NT2/D1 (cell line): ENCODE results near the gene CITED4.
A peak's percentile ranks its signal among the peaks of the same experiment; 100 is the strongest.

Source experiments
- DNase-seq: peaks from one replicate; pipeline ENCODE4 v3.0.0-alpha.2; 2011; ENCODE audit warnings: low read depth, low spot score
- H3K27me3 ChIP-seq: 2 replicates; pipeline ENCODE4 v1.6.0; 2011; ENCODE audit warnings: mild to moderate bottlenecking; ENCODE audit not compliant: insufficient read length, insufficient read depth
- H3K36me3 ChIP-seq: 2 replicates; pipeline ENCODE4 v1.6.1; 2011; ENCODE audit warnings: mild to moderate bottlenecking, low read length, mixed read lengths; ENCODE audit not compliant: insufficient read depth, insufficient read length
- H3K4me1 ChIP-seq: 2 replicates; pipeline ENCODE4 v1.5.1; 2011; ENCODE audit not compliant: insufficient read depth, insufficient read length
- H3K4me3 ChIP-seq: 2 replicates; pipeline ENCODE4 v1.5.1; 2011; ENCODE audit warnings: low read depth; ENCODE audit not compliant: insufficient read length
- H3K9ac ChIP-seq: 2 replicates; pipeline ENCODE4 v1.6.0; 2011; ENCODE audit warnings: low read depth; ENCODE audit not compliant: insufficient read length
- H3K9me3 ChIP-seq: 2 replicates; pipeline ENCODE4 v1.5.1; 2011; ENCODE audit warnings: mild to moderate bottlenecking, low read length; ENCODE audit not compliant: insufficient read depth
- SUZ12 ChIP-seq: IDR thresholded peaks from 2 replicates; pipeline ENCODE4 v1.6.1; 2011; ENCODE audit not compliant: insufficient read length, insufficient read depth; ENCODE audit errors: extremely low read depth
- YY1 ChIP-seq: IDR thresholded peaks from 2 replicates; pipeline ENCODE4 v1.6.1; 2011; ENCODE audit not compliant: insufficient read length, insufficient read depth
- ZNF274 ChIP-seq: IDR thresholded peaks from 2 replicates; pipeline ENCODE4 v1.6.1; 2011; ENCODE audit warnings: mild to moderate bottlenecking, low read depth, low read length

The CITED4 gene

GRCh38 chr1:40884055-40884795 lies 22.1 kb upstream of the CITED4 start:
- peaks cover 28% of the 10 kb centered on the region for H3K27me3 ChIP-seq
- H3K4me1 ChIP-seq = peaks cover 19% of the 10 kb centered on the region
- no peaks in the 10 kb centered on the region for H3K36me3 ChIP-seq
- no peak for DNase-seq
- peak overlapping the region; percentile 22 for H3K4me3 ChIP-seq
- no peak for TF ChIP-seq ZNF274
- TF ChIP-seq YY1 = no peak
- TF ChIP-seq SUZ12 = no peak
- H3K9ac ChIP-seq = no peak overlapping the region
- no peaks in the 10 kb centered on the region for H3K9me3 ChIP-seq

- TF ChIP-seq YY1 (no peak), ZNF274 (no peak), SUZ12 (no peak)
Observed at GRCh38 chr1:40880813-40881549, 18.8 kb upstream of the CITED4 start.

DNA sequence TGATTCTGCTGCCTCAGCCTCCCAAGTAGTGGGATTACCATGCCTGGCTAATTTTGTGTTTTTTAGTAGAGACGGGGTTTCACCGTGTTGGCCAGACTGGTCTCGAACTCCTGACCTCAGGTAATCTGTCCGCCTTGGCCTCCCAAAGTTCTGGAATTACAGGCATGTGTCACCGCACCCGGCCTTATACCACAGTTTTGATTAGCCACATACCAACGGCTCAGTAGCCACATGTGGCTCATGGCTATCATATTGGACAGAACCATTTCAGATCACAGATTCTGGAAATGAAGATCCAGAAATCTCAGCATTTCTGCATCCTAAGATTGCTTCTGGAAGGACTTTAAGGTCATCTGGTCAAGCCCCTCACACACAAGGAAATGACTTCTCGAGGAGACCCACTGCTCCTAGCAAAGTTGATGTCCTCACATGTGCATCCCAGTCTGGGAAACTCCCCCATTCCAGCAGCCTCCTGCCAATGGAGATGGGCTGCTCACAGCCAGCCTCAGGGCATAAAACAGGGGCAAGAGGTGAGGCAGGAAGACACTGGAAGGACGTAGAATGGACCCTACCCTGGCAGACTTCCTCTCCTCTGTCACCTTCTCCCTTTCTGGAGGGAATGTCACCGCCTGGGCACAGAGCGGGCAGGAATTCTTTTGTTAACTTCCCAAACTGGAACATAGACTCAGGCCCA lies 17.5 kb upstream of the CITED4 start:
- Histone ChIP-seq H3K9ac (no peak overlapping the region), H3K9me3 (peaks cover 14% of the 10 kb centered on the region), H3K36me3 (no peaks in the 10 kb centered on the region), H3K4me1 (peaks cover 21% of the 10 kb centered on the region), H3K27me3 (peaks cover 19% of the 10 kb centered on the region), H3K4me3 (no peak overlapping the region)
- DNase-seq = no peak
- TF ChIP-seq YY1 (no peak), SUZ12 (no peak), ZNF274 (no peak)

More at GRCh38 chr1:40880813-40881549, 18.8 kb upstream of the CITED4 start:
- Histone ChIP-seq H3K9me3 (peaks cover 11% of the 10 kb centered on the region), H3K9ac (peak overlapping the region; percentile 21), H3K36me3 (no peaks in the 10 kb centered on the region), H3K4me3 (no peak overlapping the region), H3K4me1 (peaks cover 24% of the 10 kb centered on the region), H3K27me3 (peaks cover 24% of the 10 kb centered on the region)
- DNase-seq = no peak

DNA sequence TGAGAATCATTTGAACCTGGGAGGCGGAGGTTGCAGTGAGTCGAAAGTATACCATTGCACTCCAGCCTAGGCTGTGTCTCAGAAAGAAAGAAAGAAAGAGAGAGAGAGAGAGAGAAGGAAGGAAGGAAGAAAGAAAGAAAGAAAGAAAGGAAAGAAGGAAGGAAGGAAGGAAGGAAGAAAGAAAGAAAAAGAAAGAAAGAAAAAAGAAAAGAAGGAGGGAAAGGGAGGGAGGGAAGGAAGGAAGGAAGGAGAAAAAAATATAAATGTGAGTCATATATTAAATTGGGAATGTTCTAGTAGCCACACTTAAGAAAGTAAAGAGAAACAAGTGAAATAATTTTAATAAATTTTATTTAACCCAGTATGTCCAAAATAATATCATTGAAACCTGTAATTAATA lies 16.7 kb upstream of the CITED4 start:
- Histone ChIP-seq H3K4me3 (no peak overlapping the region), H3K9ac (no peak overlapping the region), H3K27me3 (peaks cover 12% of the 10 kb centered on the region), H3K4me1 (peaks cover 21% of the 10 kb centered on the region), H3K36me3 (no peaks in the 10 kb centered on the region), H3K9me3 (peaks cover 14% of the 10 kb centered on the region)
- DNase-seq = no peak
- TF ChIP-seq SUZ12 = no peak
- TF ChIP-seq YY1 = no peak
- TF ChIP-seq ZNF274 = no peak

GRCh38 chr1:40877698-40878097 lies 15.5 kb upstream of the CITED4 start:
- Histone ChIP-seq H3K4me3 (no peak overlapping the region), H3K9me3 (peaks cover 14% of the 10 kb centered on the region), H3K36me3 (no peaks in the 10 kb centered on the region), H3K4me1 (peaks cover 21% of the 10 kb centered on the region), H3K27me3 (peaks cover 2% of the 10 kb centered on the region), H3K9ac (no peak overlapping the region)
- TF ChIP-seq ZNF274 (no peak), SUZ12 (no peak), YY1 (no peak)
- DNase-seq = no peak

GRCh38 chr1:40876891-40877290 lies 14.7 kb upstream of the CITED4 start:
- no peak overlapping the region for H3K9ac ChIP-seq
- no peaks in the 10 kb centered on the region for H3K36me3 ChIP-seq
- no peaks in the 10 kb centered on the region for H3K27me3 ChIP-seq
- H3K4me1 ChIP-seq = peaks cover 21% of the 10 kb centered on the region
- H3K9me3 ChIP-seq = peaks cover 14% of the 10 kb centered on the region
- TF ChIP-seq ZNF274 (no peak), YY1 (no peak), SUZ12 (no peak)
- DNase-seq = no peak
- H3K4me3 ChIP-seq = no peak overlapping the region

DNA sequence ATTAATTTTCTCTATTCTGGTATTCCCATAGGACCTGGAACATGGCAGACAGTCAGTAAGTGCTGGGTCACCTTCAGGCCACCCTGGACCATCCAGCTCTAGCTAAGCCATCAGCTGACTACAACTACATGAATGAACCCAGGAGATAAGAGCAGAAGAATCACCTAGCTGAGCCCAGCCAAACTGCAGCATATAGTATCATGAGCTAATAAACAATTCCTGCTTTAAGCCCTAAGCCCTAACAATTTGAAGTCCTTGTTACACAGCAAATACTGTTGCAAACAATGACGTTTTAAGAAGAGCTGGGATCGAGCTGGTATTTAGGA lies 14.2 kb upstream of the CITED4 start:
- no peak for DNase-seq
- H3K36me3 ChIP-seq = no peaks in the 10 kb centered on the region
- no peak overlapping the region for H3K4me3 ChIP-seq
- TF ChIP-seq ZNF274 = no peak
- TF ChIP-seq YY1 = no peak
- H3K4me1 ChIP-seq = peaks cover 19% of the 10 kb centered on the region
- no peak overlapping the region for H3K9ac ChIP-seq
- peaks cover 14% of the 10 kb centered on the region for H3K9me3 ChIP-seq
- no peaks in the 10 kb centered on the region for H3K27me3 ChIP-seq
